Effector memory CD8-positive, alpha-beta T cell (primary cell): Measurements from ENCODE around the gene TUBB2B.
A peak's percentile ranks its signal among the peaks of the same experiment; 100 is the strongest.
"Not testable (repeated sequence)": the region's sequence is repeated elsewhere in the genome, so short reads cannot be mapped to it uniquely, and the experiment has no call there.

Source experiments
- ATAC-seq: fragments of 150-1000 bp; cut with Tn5 transposase; replicated peaks from 2 replicates; pipeline ENCODE4 v1.10.0; 2021; ENCODE audit warnings: mild to moderate bottlenecking, moderate library complexity
- DNase-seq, 3 experiments: peaks; one replicate each; pipeline ENCODE4 v3.0.0; 2021
- H3K27ac Mint-ChIP-seq, 2 donors: one replicate each; pipeline ENCODE4 v1.8.0; 2022; ENCODE audit warnings: mild to moderate bottlenecking in 2 of 2, mixed read lengths in 2 of 2, moderate library complexity in 2 of 2
- H3K27me3 Mint-ChIP-seq, 2 donors: one replicate each; pipeline ENCODE4 v1.8.0; 2022; ENCODE audit warnings: mixed read lengths in 2 of 2
- H3K36me3 Mint-ChIP-seq: one replicate; pipeline ENCODE4 v1.8.0; 2022; ENCODE audit warnings: mild to moderate bottlenecking, moderate library complexity, mixed read lengths; ENCODE audit not compliant: insufficient read depth
- H3K4me1 Mint-ChIP-seq, 2 donors: one replicate each; pipeline ENCODE4 v1.8.0; 2022; ENCODE audit warnings: low read depth in 2 of 2, mixed read lengths in 2 of 2
- H3K4me3 Mint-ChIP-seq, 2 donors: one replicate each; pipeline ENCODE4 v1.8.0; 2022; ENCODE audit warnings: mild to moderate bottlenecking in 2 of 2, mixed read lengths in 2 of 2, moderate library complexity in 2 of 2
- H3K9me3 Mint-ChIP-seq, 2 donors: one replicate each; pipeline ENCODE4 v1.8.0; 2022; ENCODE audit warnings: mixed read lengths in 2 of 2

The TUBB2B gene

DNA sequence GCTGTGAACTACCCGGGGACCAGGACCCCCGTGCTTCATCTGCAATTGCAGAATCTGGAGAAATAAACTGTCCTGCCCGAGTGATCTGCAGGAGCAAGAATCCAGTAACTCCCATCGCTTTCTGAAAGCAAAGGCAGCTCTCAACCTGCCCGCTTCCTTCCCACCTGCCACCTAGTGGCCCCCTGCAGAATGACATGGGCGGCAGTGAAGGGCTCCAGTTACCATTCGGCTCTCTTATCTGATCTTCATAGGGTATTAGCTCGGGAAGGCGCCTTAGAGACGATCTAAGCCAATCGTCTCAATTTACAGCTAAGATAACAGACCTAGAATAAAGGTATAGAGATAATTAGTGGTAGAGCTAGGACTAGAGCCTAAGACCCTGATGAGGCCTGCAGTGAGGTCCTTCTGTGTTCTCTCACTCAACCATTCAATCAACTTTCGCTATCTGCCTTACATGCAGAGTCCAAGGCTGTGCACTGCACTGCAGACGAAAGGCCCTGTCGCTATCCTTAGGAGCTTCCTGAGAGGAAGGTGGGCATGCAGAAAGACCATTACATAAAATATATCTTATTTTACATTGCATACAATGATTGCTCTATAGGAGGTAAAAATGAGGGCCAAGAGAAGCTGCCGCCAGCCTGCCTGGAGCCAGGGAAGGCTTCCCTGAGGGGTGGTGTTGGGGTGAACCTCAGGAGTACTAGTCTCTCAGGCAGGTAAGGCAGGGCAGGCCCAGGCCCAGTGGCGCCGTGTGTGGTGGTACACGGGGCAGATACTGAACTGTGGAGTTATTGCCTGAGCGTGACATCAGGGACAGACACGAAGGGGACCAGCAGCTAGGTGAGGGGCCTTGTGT is 24.2 kb upstream of the TUBB2B start:
- Mint-ChIP-seq H3K4me3 (peak overlapping the region; percentile 20 to 61), H3K27me3 (peaks cover 27 to 57% of the 10 kb centered on the region in 2 donors), H3K27ac (no peak overlapping the region), H3K4me1 (peaks cover 0 to 11% of the 10 kb centered on the region in 2 donors), H3K36me3 (peaks cover 7% of the 10 kb centered on the region), H3K9me3 (no peaks in the 10 kb centered on the region)
- ATAC-seq (peak; percentile 96), DNase-seq (peak; percentile 78 to 83 (median 82))

DNA sequence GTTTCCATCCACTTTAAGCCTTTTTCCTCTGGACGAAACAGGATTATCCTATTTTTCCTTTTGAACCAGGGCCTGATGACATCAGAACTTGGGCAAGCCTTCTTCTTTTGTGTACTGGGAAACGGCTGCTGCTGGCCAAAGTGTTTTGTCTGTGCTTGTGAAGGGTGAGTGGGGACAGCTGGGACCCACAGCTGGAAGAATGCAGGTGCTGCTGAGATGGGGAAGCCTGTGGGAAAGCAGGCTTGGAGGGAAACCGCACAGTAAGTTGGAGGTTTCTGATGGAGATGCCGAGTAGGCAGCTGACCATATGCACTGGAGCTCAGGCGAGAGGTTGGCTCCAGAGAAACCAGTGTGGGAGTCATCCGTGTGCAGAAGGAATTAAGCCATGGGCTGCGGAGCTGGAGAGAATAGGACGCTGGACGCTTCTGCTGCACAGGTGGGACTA is 22.8 kb upstream of the TUBB2B start:
- Mint-ChIP-seq H3K36me3 (peaks cover 7% of the 10 kb centered on the region), H3K27me3 (peaks cover 33 to 69% of the 10 kb centered on the region in 2 donors), H3K4me3 (no peak overlapping the region), H3K27ac (no peak overlapping the region), H3K9me3 (no peaks in the 10 kb centered on the region), H3K4me1 (peaks cover 0 to 9% of the 10 kb centered on the region in 2 donors)
- no peak for ATAC-seq
- DNase-seq: no peak

DNA sequence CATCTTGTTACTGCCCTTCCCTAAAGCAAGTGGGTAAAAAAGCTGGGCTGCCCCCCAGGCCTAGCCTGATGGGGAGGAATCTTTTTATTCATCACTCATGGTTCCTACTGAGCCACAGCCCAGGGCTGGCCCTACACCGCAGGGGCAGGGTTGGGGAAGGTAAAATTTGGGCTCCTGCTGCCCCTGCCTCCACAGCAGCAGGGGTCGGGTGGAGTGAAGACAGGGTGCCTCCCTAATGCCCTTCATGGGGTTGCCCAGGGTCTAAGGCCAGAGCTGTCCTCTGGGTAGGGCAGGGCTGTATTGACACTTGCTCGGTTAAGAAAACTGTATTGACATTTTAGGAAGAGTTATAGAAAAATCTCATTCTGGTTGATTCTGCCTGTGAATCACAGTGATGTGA is 22.4 kb upstream of the TUBB2B start:
- Mint-ChIP-seq H3K36me3 (peaks cover 7% of the 10 kb centered on the region), H3K27ac (peak overlapping the region in 1 of 2 donors; percentile 3), H3K27me3 (peaks cover 33 to 73% of the 10 kb centered on the region in 2 donors), H3K4me3 (no peak overlapping the region), H3K9me3 (no peaks in the 10 kb centered on the region), H3K4me1 (peaks cover 0 to 9% of the 10 kb centered on the region in 2 donors)
- DNase-seq: no peak
- ATAC-seq: no peak

DNA sequence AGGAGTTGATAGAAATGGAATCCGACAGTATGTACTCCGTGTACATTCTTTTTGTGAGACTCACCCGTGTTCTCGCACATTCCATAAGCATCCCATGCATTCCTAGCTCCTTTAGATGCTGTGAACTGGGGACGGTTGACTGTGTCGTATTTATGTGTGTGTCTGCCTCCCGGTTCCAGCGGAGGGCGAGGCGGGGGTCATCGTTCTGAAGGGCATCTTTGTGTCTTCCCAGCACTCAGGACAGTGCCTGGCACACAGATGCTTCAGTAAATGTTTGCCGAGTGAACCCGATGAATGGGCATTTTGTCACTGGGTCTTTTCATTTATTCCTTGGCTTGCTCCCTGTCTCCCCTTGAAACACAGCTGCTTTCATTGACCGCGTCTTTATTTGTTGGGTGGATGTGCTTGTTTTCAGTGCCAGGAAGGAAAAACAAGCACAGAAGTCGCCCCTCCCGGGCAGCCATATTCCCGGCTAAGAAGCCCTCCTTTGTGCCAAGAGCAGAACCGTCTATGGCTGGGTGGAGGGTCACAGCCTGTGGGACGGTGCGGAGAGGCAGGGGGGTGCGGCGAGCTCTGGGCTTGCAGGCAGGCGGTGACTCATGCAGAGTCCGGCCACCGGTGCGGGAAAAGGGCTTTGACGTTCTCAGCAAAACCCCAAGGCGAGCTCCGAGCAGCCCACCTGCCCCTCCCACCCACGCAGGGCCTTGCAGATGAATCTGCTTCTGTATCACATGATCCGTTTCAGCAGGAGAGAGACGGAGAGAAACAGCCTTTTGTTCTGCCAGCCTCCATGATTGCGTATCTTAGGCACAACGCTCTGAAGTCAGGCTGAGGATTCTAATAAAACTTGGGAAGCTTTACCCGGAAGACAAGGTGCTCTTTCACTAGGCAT is 20.0 kb upstream of the TUBB2B start:
- ATAC-seq (no peak), DNase-seq (no peak)
- no peak overlapping the region for H3K4me3 Mint-ChIP-seq
- peaks cover 0 to 9% of the 10 kb centered on the region in 2 donors for H3K4me1 Mint-ChIP-seq
- peaks cover 53 to 95% of the 10 kb centered on the region in 2 donors for H3K27me3 Mint-ChIP-seq
- H3K9me3 Mint-ChIP-seq: no peaks in the 10 kb centered on the region
- no peak overlapping the region for H3K27ac Mint-ChIP-seq
- H3K36me3 Mint-ChIP-seq: peaks cover 3% of the 10 kb centered on the region

DNA sequence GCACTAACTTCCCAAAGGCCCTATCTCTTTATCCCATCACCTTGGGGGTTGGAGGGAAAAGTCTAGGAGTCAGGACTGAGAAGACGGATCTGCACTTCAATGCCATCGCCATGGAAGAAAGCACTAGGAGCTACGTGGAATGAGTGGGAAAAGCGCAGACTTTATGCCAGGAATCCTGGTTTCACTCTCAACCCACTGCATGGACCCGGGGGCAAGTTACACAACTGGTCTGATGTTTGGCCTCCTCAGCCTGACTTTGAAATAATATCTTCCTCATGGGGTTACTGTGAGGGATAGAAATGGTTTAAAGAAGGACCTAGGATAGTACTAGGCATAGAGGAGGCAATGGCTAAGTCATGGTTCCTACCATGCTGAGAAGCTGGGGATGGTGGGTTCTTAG is 17.8 kb upstream of the TUBB2B start:
- no peak for ATAC-seq
- Mint-ChIP-seq H3K4me3 (no peak overlapping the region), H3K9me3 (no peaks in the 10 kb centered on the region), H3K27ac (no peak overlapping the region), H3K4me1 (no peaks in the 10 kb centered on the region), H3K36me3 (peaks cover 3% of the 10 kb centered on the region), H3K27me3 (peaks cover 56 to 87% of the 10 kb centered on the region in 2 donors)
- DNase-seq: no peak

DNA sequence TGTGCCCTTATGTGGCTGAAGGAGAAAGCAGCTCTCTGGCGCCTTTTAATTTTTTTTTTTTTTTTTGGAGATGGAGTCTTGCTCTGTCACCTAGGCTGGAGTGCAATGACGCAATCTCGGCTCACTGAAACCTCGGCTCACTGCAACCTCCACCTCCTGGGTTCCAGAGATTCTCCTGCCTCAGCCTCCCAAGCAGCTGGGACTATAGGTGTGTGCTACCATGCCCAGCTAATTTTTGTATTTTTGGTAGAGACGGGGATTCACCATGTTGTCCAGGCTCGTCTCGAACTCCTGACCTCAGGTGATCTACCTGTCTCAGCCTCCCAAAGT is 17.3 kb upstream of the TUBB2B start:
- ATAC-seq, DNase-seq, H3K9me3 Mint-ChIP-seq, H3K4me3 Mint-ChIP-seq, H3K36me3 Mint-ChIP-seq, H3K27ac Mint-ChIP-seq, H3K4me1 Mint-ChIP-seq: not testable (repeated sequence)
- H3K27me3 Mint-ChIP-seq: peaks cover 56 to 87% of the 10 kb centered on the region in 2 donors

DNA sequence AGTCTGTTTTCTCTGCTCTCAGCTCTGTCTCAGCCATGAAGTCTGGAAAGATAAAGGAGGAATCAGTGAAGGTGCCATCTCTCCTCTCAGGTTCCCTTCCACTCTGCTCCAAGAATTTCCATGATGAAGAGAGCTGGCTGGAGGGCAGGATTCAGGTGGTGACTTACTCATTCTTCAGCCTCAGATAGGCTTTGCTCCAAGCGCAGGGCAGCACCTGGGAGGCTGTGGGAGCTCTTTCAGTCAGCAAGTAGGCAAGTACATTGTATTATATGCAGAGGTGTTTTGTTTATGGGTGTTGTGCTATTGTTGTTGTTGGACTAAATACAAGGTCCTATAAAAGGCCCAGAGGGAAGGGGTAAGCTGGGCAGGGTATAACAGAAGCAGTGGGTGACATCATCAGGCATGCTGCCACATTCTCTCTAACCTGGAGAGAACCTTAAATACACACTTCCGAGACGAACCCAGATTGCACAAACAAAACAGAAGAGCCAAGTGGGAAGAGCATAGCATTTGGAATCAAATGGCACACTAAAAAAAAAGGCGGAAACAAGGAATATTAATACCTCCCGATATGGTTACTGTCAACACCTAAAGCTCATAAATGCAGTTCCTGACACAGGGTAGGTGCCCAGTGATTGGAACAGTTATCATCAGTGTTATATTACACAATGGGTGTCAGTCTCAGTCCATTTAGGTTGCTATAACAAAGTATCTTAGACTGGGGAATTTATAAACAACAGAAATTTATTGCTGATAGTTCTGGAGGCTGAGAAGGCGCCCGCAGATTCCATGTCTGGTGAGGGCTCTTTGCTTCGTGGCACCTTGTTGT is 16.8 kb upstream of the TUBB2B start:
- H3K36me3 Mint-ChIP-seq: no peaks in the 10 kb centered on the region
- peaks cover 51 to 87% of the 10 kb centered on the region in 2 donors for H3K27me3 Mint-ChIP-seq
- H3K4me1 Mint-ChIP-seq: no peaks in the 10 kb centered on the region

DNA sequence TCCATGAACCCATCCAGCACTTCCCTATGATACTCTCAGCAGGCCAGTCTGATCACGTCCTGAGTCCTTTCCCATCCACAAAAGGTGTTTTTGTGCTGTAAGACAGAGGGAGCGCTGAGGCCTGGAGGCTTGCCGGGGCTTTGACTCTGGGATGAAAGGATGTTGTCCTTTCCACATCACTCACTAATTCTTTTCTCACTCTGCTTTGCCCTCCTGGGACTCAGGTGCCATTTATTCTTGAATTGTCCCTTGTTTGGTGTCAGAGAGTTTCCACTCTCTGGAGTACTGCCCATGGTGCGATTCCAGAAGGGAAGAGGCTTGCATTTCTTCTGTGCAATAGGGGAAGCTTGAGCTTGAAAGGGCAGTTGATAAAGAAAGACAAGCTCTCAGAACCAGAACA is 15.3 kb upstream of the TUBB2B start:
- Mint-ChIP-seq H3K27me3 (peaks cover 62 to 87% of the 10 kb centered on the region in 2 donors), H3K4me1 (no peaks in the 10 kb centered on the region), H3K36me3 (no peaks in the 10 kb centered on the region), H3K4me3 (no peak overlapping the region), H3K27ac (no peak overlapping the region), H3K9me3 (no peaks in the 10 kb centered on the region)
- DNase-seq (no peak), ATAC-seq (no peak)

More for the DNA sequence above, 16.8 kb upstream of the TUBB2B start:
- H3K4me3 Mint-ChIP-seq: no peak overlapping the region
- no peaks in the 10 kb centered on the region for H3K9me3 Mint-ChIP-seq
- DNase-seq: no peak
- no peak overlapping the region for H3K27ac Mint-ChIP-seq
- ATAC-seq: no peak

DNA sequence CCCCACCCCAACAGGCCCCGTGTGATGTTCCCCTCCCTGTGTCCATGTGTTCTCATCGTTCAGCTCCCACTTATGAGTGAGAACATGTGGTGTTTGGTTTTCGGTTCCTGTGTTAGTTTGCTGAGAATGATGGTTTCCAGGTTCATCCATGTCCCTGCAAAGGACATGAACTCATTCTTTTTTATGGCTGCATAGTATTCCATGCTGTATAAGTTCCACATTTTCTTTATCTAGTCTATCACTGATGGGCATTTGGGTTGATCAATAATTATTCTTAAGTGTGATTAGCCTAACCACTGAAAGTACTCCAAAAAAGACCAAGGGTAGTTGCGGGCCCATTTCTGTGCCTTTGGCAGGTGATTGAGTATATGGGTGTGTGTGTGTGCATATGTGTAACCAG is 14.3 kb upstream of the TUBB2B start:
- not testable (repeated sequence) for H3K4me1 Mint-ChIP-seq, H3K36me3 Mint-ChIP-seq, ATAC-seq, H3K4me3 Mint-ChIP-seq, H3K9me3 Mint-ChIP-seq, DNase-seq, H3K27ac Mint-ChIP-seq
- H3K27me3 Mint-ChIP-seq: peaks cover 63 to 87% of the 10 kb centered on the region in 2 donors

DNA sequence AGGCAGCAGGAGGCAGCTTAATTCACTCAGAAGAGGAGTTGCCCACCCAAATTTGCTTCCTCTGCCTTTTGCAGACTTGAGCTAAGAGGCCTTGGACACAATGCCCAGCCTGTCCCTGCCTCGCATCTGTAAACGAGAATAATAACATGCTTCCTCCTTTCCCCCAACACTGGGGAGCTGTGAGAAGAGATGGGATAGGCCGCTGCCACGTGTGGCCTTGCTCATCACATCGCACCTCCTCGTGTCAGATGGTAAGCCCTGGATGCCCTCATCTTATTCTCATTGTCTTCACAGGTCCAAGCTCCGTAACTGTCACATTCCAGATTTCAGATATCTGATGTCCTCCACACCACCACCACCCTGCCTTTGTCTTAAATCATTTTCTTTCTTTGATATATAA is 13.1 kb upstream of the TUBB2B start:
- Mint-ChIP-seq H3K36me3 (no peaks in the 10 kb centered on the region), H3K4me3 (no peak overlapping the region), H3K27me3 (peaks cover 67 to 89% of the 10 kb centered on the region in 2 donors), H3K4me1 (no peaks in the 10 kb centered on the region), H3K27ac (no peak overlapping the region), H3K9me3 (no peaks in the 10 kb centered on the region)
- no peak for ATAC-seq
- DNase-seq: no peak

DNA sequence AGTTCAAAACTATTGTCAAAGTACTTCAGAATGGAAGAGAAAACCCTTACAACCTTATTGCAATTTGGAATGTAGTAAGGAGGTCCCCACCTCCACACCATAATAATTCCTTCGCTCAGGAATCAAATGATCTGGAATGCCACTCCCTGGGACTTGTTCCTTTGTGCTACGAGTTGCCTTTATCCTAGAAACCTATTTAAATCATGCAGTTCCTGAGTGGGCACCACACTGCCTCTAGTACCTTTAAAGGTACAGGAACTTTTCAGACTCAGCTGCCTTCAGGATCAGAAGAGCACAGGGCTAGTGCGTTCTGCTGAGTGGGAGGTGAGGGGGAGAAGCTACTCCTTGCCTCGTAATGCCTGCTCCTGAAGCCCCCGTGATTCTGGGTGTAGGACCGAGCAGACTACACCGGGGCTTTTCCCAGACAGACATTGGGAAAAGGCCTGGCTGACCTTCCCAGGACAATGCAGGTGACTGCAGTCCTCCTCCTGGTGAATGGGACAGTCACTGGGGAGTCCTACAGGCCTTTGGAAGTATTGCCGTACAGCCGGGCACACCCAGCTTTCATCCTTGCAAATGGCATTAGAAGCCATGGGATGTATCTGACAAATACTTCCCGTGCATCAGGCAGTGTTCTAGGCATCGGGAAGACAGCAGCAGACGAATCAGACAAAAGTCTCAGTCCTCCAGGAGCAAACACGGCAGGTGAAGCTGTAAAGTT is 11.8 kb upstream of the TUBB2B start:
- Mint-ChIP-seq H3K9me3 (no peaks in the 10 kb centered on the region), H3K27me3 (peaks cover 76 to 89% of the 10 kb centered on the region in 2 donors), H3K36me3 (no peaks in the 10 kb centered on the region), H3K4me3 (no peak overlapping the region), H3K27ac (no peak overlapping the region), H3K4me1 (no peaks in the 10 kb centered on the region)
- DNase-seq: no peak
- no peak for ATAC-seq

DNA sequence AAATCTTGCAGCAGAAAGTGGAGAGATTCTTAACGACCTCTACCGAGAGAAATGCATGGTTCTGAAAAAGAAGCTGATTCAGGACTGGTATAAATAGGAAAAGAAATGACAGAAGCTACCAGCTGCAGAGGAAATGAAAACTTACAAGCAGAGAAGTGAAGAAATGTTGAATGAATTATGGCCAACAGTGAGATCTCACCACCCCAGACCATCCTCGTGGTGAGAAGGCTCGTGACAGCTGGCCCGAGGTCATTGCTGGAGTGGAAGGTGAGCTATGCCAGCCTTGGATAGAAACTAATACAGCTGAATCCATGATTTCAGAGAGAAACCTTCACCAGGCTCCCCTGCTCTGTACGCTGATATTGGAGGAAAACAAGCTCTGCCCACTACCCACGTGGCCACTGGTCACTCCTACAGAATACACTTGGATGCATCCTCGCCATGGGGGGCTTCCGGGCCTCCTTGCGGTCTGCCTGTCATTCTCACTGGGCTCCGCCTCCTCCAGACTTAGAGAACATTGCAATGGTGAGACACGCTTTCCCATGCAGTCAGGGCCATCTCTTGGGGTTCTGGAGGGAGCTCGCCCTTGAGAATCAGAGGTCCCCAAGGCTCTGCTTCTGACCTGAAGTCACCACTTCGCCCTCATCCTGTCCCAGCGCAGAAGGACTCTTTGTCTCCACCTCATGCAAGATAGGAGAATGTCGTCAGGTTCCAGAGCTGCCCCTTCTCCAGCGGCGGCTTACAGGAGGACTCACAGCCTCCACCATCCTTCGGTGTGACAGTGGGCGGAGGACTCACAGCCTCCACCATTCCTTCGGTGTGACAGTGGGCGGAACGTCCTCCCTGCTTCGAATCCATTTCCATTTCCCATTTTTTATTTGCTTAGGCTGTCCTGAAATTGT is 10.6 kb upstream of the TUBB2B start:
- H3K4me1 Mint-ChIP-seq: no peaks in the 10 kb centered on the region
- no peak for ATAC-seq
- no peaks in the 10 kb centered on the region for H3K9me3 Mint-ChIP-seq
- H3K4me3 Mint-ChIP-seq: no peak overlapping the region
- no peaks in the 10 kb centered on the region for H3K36me3 Mint-ChIP-seq
- no peak overlapping the region for H3K27ac Mint-ChIP-seq
- peaks cover 78 to 89% of the 10 kb centered on the region in 2 donors for H3K27me3 Mint-ChIP-seq
- DNase-seq: no peak
